SK-N-DZ (cell line): ENCODE data around the gene PAFAH1B2.
"Not testable (repeated sequence)": the region's sequence is repeated elsewhere in the genome, so short reads cannot be mapped to it uniquely, and the experiment has no call there.

Source experiments
- DNase-seq: peaks from one replicate; pipeline ENCODE4 v3.0.0-alpha.2; 2015; ENCODE audit warnings: low spot score

The PAFAH1B2 gene

DNA sequence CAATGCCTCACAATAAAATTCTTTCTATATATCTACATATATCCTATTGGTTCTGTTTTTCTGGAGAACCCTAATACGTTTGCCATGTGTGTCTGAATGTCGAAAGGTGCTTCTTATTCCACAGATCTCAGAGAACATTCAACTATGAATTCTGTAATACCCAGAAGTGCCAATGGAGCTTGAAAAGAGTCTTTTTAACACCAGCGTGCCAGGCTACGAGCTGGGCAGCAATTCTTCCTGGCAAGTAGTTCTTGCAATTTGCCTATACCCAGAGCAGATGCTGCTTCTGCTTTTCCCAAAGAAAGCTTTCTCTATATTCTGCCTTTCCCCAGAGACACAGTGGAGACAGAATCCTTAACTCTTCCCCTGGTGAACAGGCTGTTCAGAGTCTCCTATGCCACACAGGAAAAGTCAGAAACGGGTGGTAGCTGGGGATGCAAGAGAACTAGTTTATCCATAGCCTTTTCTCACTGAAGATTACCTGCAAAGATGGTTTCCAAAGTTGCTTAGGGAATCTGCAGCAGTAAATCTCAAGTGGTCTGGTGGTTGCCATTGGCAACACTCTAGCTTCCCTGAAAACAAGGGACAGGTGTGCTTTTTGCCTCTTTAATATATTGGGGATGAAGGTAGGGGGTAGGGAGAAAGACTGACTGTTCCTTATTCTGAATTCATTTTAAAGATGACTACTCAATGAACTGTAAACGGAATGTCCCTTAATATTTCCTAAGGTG, 16.8 kb upstream of the PAFAH1B2 start:
- DNase-seq: no peak

DNA sequence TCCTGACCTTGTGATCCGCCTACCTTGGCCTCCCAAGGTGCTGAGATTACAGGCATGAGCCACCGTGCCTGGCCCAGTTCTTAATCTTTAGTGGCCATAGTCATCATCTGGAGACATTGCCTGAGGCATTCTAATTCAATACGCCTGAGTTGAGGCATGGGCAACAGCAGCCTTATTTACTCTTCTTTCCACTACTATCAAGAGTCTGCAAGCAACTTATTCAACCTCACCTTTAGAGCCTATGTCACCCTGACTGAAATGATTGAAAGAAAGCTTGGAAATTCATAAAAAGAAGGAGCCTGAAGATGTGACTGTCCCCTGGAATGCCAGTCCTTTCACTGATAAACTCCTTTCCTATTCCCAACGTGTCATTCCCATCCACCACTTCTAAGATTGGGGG, 15.8 kb upstream of the PAFAH1B2 start:
- no peak for DNase-seq

DNA sequence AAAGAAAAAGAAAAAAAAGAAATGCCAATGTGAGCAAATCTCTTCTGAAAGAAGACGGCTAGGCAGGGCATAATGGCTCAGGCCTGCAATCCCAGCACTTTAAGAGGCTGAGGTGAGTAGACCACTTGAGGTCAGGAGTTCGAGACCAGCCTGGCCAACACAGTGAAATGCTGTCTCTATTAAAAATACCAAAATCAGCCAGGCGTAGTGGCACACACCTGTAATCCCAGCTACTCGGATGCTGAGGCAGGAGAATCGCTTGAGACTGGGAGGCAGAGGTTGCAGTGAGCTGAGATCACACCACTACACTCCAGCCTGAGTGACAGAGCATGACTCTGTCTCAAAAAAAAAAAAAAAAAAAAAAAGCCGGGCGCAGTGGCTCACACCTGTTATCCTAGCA, 13.7 kb upstream of the PAFAH1B2 start:
- not testable (repeated sequence) for DNase-seq

DNA sequence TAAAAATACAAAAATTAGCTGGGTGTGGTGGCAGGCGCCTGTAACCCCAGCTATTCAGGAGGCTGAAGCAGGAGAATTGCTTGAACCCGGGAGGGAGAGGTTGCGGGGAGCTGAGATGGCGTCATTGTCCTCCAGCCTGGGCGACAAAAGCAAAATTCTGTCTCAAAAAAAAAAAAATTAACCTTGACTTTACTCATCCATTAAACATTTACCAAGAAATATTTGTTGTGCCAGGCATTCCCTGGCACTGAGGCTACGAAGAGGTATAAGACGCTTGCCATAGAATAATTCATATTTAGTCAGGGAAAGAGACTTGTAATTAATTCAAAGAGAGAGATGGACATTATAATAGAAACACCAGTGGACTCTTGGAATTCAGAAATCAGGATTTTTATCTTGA, 13.2 kb upstream of the PAFAH1B2 start:
- DNase-seq: no peak

DNA sequence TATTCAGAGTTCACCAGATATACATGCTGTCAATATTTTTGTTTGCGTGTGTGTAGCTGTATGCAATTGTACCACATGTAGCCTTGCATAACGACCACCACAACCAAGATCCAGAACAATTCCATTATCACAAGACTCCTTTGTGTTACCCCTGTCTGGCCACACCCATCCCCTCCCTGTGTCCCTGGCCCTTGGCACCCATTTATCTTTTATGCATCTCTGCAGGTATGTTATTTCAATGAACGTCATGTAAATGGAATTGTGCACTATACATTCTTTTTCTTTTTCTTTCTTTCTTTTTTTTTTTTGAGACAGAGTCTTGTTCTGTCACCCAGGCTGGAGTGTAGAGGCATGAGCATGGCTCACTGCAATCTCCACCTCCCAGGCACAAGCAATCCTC, 9.7 kb upstream of the PAFAH1B2 start:
- no peak for DNase-seq

DNA sequence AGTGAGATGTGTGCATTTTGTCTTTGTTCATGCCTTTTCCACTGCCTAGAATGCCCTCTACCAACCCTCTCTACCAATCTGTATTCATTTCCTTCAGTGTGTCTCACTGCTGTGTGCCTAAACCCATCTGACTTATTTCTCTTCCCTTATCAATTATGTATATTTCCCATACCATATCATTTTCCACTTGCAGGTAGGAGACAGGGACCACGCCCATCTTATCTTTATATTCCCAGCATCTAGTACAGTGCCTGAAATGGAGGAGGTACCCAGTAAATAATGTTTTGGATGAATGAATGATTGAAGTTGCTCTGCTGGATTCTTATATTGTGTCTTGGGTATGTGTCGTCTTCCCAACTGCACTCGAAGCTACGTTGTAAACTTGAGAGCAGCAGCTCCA, 9.1 kb upstream of the PAFAH1B2 start:
- not testable (repeated sequence) for DNase-seq

DNA sequence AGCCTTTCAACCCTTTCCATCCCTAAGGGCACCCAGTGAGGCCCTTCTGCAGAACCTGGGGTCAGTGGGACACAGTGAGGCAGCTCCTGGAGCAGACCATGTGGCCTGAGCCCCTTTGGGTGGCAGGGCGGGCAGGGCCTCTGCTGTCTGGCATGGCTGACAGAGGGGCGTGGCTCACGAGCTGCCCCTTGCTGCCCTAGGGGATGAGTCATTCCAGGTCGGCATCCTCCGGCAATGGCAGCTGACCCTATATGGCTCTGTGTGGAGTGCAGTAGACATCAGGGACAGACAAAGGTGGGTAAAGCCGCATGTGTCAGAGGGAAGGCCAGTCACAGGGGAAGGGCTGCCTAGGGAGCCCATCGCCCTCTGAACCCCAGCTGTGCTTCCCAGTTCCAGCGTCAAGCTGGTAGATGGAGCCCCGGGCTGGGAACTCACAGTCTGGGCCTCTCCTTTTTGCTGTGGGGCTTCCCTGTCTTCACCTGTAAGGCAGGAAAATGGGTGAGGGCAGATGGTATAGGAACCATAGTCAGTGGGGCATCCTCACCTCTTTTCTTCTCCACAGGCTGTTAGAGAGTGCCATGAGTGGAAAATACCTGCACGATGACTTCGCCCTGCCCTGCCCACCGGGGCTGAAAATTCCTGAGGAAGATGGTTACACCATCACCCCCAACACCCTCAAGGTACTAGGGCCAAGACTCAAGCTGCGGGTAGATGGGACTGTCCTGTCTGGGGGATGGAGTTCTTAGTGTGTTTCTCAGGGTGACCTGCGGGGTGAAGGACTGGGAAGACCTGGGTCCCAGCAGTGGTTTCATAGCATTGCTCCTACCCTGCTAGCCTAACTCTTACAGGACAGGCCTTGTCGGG, 6.6 kb upstream of the PAFAH1B2 start:
- DNase-seq: not testable (repeated sequence)

DNA sequence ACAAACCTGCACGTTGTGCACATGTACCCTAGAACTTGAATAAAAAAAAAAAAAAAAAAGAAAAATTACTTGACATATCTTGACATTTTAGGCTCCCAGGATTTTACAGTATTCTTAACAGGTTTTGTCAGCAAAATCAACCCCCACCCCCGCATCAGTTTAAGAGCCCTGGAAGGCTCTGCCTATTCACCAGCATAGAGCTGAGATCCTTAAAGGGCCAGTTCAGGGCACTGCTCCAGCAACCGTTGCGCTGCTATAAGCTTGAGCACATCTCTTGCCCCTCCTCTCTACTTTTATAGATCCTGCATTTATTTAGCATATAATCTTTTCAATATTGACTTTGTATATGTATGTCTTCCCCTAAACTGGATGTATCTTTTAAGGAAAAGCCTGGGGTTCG, 697 bp upstream of the PAFAH1B2 start:
- peak; percentile 16 for DNase-seq

DNA sequence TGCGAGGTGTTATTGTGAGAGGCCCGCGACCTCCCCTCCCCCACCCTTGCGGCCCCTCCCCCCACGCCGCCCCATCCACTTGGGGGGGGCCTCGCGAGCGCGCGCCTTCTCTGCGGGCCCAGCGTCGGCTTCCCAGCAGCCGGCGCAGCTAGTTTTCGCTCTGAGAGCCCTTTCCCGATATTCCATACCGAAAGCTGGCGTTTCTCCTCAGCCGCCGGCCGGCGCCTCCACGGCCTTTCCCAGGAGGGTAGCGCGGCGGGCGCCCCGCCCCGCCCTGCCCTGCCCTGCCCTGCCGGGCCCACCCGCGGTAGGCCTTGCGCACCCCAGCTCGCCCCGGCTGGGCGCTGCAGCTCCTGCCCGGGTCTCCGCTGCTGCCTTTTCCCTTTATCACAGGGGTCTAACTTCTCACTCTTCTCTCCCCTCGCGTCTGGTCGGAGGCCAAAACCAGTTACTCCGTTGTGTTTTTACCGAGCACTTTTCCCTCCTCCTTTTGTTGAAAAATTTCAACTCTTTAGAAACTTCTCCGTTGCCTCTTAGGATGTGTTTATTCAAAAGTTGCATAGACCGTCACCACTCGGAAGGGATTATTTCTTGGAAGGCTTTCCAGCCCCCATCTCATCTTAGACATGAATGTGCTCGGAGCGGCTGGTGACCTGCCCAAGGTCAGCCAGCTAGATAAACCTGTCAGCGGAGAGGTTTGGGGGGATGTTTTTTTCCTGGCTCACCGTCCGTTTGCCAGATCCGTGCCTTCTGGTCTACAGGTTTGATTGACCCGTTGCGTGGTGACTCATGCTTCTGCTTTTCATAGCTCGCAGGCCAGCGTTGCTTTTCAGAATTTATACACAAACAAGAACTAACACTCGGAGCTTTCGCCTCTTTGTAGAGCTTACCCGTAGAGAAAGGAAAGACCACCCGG, 648 bp downstream of the PAFAH1B2 start:
- no peak for DNase-seq

DNA sequence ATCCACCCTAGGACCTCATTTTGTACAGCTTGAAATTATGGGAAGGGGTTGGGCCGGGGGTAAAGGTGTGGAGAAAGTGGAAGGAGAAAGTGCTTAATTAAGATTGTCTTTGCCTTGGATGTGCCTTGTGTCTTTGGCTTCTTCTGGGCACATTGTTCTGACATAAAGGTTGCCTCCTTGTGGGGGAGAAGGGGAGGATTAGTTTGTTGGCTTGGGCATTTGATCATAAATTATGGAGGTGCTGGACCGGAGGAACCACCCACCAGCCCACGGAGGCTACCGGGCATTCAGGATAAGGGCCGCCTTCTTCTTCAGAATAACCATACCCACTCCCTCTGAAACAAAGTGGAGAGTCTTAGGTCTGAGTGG, 1.3 kb downstream of the PAFAH1B2 start:
- DNase-seq: peak; percentile 3

DNA sequence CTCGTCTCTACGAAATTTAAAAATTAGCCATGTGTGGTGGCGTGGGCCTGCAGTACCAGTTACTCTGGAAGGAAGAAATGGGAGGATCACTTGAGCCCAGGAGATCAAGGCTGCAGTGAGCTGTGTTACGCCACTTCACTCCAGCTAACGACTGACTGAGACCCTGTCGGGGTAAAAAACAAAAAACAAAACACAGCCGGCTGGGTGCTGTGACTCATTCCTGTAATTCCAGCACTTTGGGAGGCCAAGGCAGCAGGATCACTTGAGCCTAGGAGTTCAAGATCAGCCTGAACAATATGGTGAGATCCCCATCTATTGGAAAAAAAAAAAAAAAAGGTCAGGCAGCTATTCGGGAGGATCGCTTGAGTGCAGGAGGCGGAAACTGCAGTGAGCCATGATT, 2.4 kb downstream of the PAFAH1B2 start:
- DNase-seq: no peak

DNA sequence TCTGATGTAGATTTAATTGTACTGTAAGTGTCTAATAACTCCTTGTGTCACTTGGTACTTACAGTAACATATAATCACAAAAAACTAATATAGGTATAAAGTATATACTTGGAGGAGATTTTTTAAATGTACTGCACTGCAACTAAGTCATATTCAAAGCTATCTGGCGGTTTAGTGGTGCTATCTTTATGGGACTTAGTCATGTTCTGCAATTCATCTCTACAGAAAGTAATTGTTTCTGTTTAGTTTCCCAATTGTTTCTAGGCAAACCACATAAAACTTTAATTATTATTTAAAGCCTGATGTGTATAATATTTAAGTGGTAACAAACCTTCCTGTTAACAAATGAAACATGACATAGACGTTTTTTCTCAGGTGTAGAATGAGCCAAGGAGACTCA, 8.0 kb downstream of the PAFAH1B2 start:
- DNase-seq: no peak

DNA sequence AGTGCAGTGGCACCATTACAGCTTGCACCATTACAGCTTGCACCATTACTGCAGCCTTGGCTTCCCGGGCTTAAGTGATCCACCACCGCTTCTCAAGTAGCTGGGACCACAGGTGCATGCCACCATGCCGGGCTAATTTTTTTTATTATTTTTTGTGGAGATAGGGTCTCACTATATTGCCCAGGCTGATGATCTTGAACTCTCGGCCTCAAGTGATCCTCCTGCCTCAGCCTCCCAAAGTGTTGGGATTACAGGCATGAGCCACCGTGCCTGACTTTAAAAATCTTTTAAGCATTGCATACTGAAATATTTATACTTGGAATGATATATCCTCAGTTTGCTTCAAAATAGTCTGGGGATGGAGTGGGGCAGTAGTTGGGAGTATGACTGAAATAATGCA, 10.4 kb downstream of the PAFAH1B2 start:
- DNase-seq: no peak

DNA sequence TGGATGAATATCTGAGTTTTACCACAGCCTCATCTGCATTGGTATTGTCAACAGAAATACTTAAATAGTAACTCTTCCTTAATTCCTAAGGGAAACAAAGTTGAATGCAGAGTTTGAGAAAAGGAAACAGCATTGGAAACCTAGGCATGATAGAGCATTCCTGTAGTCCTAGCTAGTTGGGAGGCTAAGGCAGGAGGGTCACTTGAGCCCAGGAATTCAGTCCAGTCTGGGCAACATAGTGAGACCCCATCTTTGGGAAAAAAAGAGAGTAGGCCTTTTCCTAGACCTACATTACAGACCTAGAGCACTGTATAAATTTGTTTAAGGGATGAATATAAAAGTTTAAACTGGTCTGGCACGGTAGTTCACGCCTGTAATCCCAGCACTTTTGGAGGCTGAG, 13.4 kb downstream of the PAFAH1B2 start:
- no peak for DNase-seq

DNA sequence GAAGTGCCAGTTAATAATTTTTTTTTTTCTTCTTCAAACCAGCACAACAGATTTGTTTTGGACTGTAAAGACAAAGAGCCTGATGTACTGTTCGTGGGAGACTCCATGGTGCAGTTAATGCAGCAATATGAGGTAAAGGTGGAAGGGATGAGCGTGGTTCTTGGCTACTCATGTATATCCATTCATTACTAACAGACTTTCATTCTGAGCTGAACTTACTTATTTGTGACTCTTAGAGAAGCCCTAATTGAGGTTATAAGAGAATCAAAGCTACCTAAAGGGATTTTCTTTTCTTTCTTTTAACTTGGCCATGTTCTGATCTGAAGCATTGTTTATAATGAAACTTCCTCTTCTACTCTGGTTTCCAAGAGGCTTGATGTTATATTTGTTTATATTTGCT, 15.8 kb downstream of the PAFAH1B2 start:
- DNase-seq: no peak

DNA sequence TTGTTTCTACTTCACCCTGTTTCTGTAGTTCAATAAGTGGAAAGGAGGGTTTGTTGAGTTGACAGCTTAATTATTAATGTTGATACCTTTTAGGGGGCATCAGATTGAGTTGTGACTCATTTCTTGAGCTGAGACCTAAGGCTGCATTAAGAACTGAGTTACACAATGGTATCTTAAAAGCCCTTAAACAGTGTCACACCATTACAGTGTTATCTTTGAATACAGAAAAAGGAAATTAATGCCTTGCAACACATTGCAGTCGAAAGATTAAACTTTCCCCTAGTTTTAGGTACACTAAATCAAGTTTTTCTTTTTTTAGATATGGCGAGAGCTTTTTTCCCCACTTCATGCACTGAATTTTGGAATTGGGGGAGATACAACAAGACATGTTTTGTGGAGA, 16.7 kb downstream of the PAFAH1B2 start:
- no peak for DNase-seq

DNA sequence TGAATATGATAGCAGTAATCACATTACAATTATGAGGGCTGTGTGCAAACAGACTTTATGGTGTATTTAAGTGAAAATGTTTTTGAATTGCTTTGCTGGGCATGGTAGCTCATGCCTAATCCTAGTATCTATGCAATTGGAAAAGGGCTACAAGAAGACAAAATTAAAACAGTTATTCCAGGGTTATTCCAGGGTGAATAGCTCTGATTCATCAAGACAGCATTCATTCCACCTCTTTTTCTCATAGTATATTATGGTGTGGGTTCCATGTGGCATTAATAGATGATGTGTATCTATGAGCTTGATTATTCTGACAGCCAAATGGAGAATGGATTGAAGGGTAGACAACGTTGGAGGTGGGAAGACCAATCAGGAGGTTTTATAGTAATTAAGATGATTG, 22.4 kb downstream of the PAFAH1B2 start:
- no peak for DNase-seq

DNA sequence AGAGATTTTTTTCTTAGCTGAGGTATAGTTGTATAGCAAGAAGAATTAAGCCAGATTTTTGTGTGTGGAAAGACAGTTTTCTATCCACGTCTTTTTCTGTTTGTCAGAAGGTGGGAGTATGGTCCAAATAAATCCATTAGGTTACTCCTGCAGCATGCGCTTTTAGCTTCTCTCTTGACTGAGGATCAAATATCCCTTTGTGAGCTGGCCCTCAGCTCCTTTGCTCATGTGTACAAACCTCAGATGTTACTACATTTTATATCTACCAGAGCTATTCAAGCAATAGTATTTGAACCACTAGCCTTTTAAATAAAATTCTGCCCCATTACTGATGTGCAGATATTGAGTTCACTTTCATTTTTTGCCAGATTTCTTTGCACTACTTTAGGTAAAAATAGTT, 25.6 kb downstream of the PAFAH1B2 start:
- no peak for DNase-seq

DNA sequence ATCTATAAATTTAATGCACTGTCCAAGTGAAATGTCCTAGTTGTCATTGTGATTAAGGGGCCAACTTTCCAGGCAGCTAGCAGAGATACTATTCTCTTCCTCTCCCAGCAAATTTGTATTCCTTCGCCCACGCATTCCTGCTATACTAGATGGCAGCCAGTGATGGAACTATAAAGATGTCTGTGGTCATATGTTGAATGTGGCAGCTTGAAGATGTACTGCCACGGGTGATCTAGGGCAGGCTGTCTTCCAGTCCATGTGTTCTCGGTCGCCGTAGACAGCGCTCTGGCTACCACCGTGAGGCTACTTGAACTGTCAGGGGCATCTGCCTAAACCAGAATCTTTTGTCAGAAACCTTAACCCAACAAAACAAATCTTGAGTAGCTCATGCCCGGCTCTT, 26.1 kb downstream of the PAFAH1B2 start:
- DNase-seq: no peak

DNA sequence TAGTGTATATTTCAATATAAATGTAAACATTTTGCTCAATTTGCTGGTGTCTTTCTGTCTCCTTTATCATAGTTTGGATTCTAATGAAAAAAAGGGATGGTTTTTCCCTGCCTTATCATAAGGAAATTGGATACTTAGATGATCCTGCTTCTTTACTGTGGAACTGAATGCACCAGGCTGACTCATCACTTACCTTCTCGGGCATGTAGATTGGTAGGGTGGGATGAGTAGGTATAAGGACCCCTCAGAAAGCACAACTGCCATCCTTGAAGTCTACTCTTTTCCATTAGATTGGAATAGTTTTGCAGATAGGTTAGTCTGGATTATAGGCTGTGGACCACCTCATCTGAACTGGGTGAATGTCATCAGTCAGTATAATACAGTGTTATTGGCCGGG, 26.9 kb downstream of the PAFAH1B2 start:
- DNase-seq: no peak

DNA sequence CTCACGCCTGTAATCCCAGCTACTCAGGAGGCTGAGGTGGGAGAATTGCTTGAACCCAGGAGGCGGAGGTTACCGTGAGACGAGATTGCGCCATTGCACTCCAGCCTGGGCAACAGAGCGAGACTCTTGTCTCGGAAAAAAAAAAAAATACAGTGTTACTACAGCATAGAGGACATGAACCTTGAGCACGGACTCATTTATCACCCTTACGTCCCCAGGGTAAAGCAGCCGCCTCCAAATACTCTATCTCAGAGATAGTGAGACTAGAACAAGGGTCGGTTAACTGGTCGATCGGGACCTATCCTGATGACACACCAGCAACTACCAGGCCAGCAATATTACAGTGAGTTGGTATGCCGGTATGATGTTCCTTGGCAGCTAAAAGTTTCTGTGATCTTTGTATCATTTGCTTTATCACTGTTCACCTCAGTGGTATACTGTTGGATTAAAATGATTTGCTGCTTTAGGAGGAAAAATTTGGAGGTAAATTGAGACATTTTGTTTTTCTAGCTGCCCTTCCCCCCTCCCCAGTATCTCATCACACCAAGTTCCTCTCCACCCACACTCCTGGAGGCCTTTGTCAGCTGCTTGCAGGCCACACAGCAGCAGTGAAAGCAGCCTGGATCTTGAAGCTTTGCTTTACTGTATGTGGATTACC, 27.4 kb downstream of the PAFAH1B2 start:
- no peak for DNase-seq
